Measurements from ENCODE around the gene PIGU. TPM values are rescaled to one million over a fixed set of nuclear protein-coding genes. Genes with fewer than 3 reads are reported as not detected.

PIGU gene
- total RNA-seq, 1 experiment from 2014 or later, result 25.0 TPM

DNA sequence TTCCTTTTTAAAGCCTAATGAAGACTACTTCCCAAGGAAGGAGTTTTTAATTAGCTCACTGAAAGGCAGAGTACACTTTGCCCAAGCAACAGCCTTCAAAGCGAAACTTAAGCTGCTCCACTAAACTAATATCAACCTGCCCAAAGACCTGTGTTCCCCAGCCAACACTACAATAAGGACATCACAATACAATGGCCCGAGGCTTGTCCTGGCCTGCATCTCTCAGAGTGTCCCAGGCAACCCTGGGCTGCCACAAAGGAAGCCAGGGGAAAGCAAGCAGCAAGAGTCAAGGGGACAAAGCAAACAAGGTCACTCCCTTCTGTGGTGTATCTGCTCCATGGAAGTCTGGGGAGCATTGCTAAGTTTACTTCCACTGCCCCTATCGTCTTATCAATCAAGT lies 52.3 kb downstream of the PIGU start:
- no TSS peak for BruUV-seq (replicated peaks)
- Histone ChIP-seq H3K79me2 (ENCODE audit: low read depth) (no peaks in the 10 kb centered on the region), H3K4me2 (no peak overlapping the region), H3K9me2 (ENCODE audit: insufficient read depth) (no peaks in the 10 kb centered on the region), H4K20me1 (ENCODE audit: insufficient read depth) (no peaks in the 10 kb centered on the region), H3K27me3 (ENCODE audit: insufficient read depth, low read depth) (no peaks in the 10 kb centered on the region), H3K4me1 (replicated peaks; ENCODE audit: insufficient read depth) (peaks cover 25% of the 10 kb centered on the region), H3K4me3 (no peak overlapping the region), H3K36me3 (ENCODE audit: low read depth) (no peaks in the 10 kb centered on the region), H3K27ac (no peak overlapping the region), H3K9me3 (ENCODE audit: insufficient read depth, low read depth) (no peaks in the 10 kb centered on the region), H2AFZ (no peak overlapping the region), H3F3A (ENCODE audit: insufficient read depth, low read depth) (peaks cover 23% of the 10 kb centered on the region)
- ChIA-PET CTCF (interaction anchor here (0.7 kb wide), 1 partner anchor 46 kb away, joined by 3 read pairs; no protein-coding TSS in a partner anchor), POLR2A (ENCODE audit: unreplicated experiment) (no interaction called here)
- TF ChIP-seq, protein P1, sequence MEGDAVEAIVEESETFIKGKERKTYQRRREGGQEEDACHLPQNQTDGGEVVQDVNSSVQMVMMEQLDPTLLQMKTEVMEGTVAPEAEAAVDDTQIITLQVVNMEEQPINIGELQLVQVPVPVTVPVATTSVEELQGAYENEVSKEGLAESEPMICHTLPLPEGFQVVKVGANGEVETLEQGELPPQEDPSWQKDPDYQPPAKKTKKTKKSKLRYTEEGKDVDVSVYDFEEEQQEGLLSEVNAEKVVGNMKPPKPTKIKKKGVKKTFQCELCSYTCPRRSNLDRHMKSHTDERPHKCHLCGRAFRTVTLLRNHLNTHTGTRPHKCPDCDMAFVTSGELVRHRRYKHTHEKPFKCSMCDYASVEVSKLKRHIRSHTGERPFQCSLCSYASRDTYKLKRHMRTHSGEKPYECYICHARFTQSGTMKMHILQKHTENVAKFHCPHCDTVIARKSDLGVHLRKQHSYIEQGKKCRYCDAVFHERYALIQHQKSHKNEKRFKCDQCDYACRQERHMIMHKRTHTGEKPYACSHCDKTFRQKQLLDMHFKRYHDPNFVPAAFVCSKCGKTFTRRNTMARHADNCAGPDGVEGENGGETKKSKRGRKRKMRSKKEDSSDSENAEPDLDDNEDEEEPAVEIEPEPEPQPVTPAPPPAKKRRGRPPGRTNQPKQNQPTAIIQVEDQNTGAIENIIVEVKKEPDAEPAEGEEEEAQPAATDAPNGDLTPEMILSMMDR (conservative IDR thresholded peaks at IDR 0.05), result no peak
- no peak for TF ChIP-seq EZH2 (IDR thresholded peaks at IDR 0.05; ENCODE audit: low read depth)
- DNase-seq, result no peak
- intact Hi-C loops (cut with micrococcal nuclease; ENCODE audit: unreplicated experiment), result no loop called here

DNA sequence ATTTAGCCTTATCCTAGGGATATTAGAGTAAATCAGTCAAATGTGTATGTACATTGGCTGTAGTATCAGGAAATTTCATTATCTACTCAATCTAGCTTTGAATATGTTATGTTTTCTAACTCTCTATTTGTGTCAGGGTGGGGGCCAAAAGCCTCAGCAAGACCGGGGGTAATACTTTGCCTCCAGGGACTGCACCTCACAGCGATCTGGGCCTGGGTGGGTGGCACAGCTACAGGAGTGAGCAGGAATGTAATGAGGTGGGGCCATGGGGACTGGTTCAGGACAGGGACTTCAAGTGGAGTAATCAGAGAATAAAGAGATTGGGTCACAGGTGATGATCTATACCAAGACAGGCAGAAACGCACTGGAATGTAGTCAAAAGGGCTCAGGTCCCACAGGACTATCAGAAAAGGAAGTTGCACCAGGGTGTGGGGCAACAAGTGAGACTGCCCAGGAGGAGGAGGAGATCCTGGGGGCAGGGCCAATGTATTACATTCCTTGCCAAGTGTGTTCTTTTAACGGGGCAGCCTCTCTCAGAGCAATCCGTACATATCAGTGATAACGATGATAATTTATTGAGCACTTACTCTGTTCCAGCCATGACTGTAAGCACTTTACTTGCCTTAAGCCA lies 54.0 kb downstream of the PIGU start:
- Histone ChIP-seq H3K4me3 (no peak overlapping the region), H3K27ac (0 out of 2 replicates have a peak overlapping the region, but pooled peaks have one; percentile 40), H3K36me3 (ENCODE audit: low read depth) (no peaks in the 10 kb centered on the region), H3K4me1 (replicated peaks; ENCODE audit: insufficient read depth) (peaks cover 25% of the 10 kb centered on the region), H4K20me1 (ENCODE audit: insufficient read depth) (no peaks in the 10 kb centered on the region), H3K9me3 (ENCODE audit: insufficient read depth, low read depth) (no peaks in the 10 kb centered on the region), H2AFZ (no peak overlapping the region), H3K79me2 (ENCODE audit: low read depth) (no peaks in the 10 kb centered on the region), H3K4me2 (no peak overlapping the region), H3K27me3 (ENCODE audit: insufficient read depth, low read depth) (no peaks in the 10 kb centered on the region), H3K9me2 (ENCODE audit: insufficient read depth) (no peaks in the 10 kb centered on the region), H3F3A (ENCODE audit: insufficient read depth, low read depth) (peaks cover 23% of the 10 kb centered on the region)
- intact Hi-C loops (cut with micrococcal nuclease; ENCODE audit: unreplicated experiment), result no loop called here
- POLR2A ChIA-PET (ENCODE audit: unreplicated experiment), result no interaction called here
- CTCF ChIA-PET, result no interaction called here
- DNase-seq, result no peak
- no peak for TF ChIP-seq EZH2 (IDR thresholded peaks at IDR 0.05; ENCODE audit: low read depth)
- TF ChIP-seq, protein P1 (conservative IDR thresholded peaks at IDR 0.05), result no peak
- BruUV-seq (replicated peaks), result no TSS peak

DNA sequence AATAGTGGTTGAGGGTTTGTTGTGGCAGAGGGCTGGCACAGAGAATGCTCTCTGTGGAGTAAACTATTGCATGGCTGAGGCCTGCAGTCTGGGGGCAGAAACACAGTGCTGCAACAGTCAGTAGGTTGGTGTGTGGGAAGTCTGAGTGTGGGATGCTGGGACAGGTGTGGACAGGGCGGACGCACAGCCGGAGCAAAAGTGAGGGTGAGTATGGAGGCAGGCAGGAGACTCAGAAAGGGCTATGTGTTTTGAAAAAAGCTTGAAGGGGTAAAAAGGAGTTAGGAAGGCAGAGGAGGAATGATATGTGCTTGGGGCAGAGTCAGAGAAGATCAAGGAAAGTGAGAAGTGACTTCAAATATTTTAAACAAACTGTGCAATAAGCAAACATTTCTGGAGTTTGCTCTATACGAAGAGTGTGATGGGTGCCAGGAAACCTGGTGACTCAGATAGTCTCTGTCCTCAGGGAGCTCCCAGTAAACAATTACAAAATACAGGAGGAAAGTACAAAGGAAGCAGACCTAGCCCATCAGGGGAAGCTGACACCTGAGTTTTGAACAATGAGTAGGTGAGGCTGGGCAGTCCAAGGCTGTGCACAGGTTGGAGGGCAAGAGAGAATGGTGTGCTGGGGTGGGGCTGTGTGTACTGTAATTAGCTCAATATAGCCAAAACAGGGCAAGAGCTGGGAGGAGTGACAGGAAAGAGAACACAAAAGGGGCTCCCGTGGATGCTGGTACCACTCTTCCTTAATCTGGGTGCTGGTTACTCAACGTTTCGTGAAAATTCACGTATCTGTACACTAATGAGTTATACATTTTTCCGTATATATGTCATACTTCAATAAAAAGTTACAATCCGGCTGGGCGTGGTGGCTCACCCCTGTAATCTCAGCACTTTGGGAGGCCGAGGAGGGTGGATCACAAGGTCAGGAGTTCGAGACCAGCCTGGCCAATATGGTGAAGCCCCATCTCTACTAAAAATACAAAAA lies 55.2 kb downstream of the PIGU start:
- H2AFZ ChIP-seq, result no peak overlapping the region
- H4K20me1 ChIP-seq (ENCODE audit: insufficient read depth), result no peaks in the 10 kb centered on the region
- H3K79me2 ChIP-seq (ENCODE audit: low read depth), result no peaks in the 10 kb centered on the region
- H3F3A ChIP-seq (ENCODE audit: insufficient read depth, low read depth), result peaks cover 17% of the 10 kb centered on the region
- H3K9me3 ChIP-seq (ENCODE audit: insufficient read depth, low read depth), result no peaks in the 10 kb centered on the region
- H3K4me3 ChIP-seq, result no peak overlapping the region
- ChIA-PET CTCF (no interaction called here), POLR2A (ENCODE audit: unreplicated experiment) (interaction anchor here (0.6 to 0.7 kb wide), 2 partner anchors 34 to 52 kb away, joined by 3 to 5 read pairs; no protein-coding TSS in a partner anchor)
- peaks cover 25% of the 10 kb centered on the region for H3K4me1 ChIP-seq (replicated peaks; ENCODE audit: insufficient read depth)
- peak; percentile 25 to 68 for DNase-seq
- no peaks in the 10 kb centered on the region for H3K36me3 ChIP-seq (ENCODE audit: low read depth)
- TF ChIP-seq EZH2 (IDR thresholded peaks at IDR 0.05; ENCODE audit: low read depth), result no peak
- TF ChIP-seq, protein P1 (conservative IDR thresholded peaks at IDR 0.05), result no peak
- peak overlapping the region; percentile 40; the same call in 1 of the 2 replicates for H3K27ac ChIP-seq
- no peaks in the 10 kb centered on the region for H3K9me2 ChIP-seq (ENCODE audit: insufficient read depth)
- intact Hi-C loops (cut with micrococcal nuclease; ENCODE audit: unreplicated experiment), result no loop called here
- H3K4me2 ChIP-seq, result no peak overlapping the region
- BruUV-seq (replicated peaks), result no TSS peak
- H3K27me3 ChIP-seq (ENCODE audit: insufficient read depth, low read depth), result no peaks in the 10 kb centered on the region
